Measurements from ENCODE around the gene B3GAT1.

Gene B3GAT1

DNA sequence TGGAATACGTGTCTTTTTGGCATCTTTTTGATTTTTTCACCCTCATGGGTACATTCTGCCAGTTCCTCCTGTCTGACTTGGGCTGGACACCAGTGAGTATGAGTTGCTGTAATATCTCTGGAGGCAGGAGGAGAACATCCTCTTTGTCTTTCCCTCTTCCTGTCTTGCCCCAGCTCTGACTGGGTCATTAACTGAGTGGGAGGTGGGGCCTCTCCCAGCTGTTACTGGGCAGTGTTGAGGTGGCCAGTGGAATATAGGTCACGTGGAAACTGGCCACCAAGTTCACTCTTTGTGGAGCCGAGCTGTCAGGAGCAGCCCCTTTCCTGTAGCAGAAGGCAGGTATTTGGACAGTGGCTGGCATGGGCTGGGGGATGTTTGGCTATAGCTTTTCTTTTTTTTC lies 78.1 kb downstream of the B3GAT1 start:
- no peak for DNase-seq (ENCODE audit: low spot score)

DNA sequence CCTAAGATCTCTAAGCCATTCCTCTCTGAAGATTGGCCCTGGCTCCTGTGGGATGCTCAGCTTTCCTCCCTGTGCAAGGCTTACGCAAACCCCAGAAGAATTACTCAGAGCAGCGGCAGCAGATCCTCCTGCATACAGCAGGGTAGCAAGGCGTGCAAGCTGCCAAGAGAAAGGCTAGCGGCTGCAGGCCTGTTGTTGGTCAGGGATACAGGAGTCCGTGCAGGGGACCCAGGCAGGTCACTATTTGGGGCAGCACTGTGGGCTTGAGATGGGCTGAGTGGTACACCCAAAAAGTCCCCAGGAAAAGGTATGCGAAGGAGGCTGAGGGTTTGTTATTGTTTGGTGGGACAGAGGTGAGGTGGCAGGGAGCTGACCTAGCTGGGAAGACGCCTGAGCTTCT lies 78.7 kb downstream of the B3GAT1 start:
- DNase-seq (ENCODE audit: low spot score) = no peak

DNA sequence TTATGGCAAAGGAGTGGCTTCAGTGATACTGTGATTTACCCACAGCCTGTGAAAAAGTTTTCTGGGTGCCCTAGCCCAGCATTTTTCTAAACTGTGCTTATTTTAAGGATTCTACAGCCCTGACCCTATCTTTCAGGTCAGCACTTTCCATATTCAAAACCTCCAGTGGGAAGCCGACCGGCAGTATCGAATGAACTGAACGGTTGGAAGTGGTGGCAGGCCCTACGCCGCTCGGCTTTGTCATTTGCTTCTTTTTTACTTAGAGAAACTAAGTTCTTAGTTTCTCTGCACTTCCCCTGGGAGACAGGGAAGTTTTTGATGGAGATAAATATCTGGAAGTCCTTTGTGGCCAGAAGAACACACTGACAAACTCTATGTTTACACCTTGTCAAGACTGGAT lies 79.3 kb downstream of the B3GAT1 start:
- no peak for DNase-seq (ENCODE audit: low spot score)

DNA sequence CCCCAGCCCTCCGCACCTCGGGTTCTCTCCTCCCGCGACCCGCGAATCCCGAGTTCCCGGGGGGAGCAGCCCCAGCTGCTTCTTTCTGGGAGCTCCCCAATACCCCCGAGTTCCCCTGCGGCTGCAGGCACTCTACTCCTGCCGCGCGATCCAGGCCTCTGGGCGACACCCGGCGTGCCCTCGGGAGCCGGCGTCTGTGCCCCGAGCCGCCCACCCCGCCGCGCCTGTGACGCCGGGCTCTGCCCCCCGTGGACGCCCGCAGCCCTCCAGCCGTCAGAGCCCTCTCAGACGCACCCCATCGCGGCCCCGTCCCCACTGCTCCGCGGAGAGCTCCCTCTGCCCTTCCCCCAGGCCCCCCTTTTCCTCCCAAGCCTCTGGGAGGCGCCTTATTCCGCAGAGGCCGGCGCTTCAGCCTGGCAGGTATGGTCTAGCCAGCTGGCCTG lies 79.8 kb downstream of the B3GAT1 start:
- DNase-seq (ENCODE audit: low spot score) = no peak

DNA sequence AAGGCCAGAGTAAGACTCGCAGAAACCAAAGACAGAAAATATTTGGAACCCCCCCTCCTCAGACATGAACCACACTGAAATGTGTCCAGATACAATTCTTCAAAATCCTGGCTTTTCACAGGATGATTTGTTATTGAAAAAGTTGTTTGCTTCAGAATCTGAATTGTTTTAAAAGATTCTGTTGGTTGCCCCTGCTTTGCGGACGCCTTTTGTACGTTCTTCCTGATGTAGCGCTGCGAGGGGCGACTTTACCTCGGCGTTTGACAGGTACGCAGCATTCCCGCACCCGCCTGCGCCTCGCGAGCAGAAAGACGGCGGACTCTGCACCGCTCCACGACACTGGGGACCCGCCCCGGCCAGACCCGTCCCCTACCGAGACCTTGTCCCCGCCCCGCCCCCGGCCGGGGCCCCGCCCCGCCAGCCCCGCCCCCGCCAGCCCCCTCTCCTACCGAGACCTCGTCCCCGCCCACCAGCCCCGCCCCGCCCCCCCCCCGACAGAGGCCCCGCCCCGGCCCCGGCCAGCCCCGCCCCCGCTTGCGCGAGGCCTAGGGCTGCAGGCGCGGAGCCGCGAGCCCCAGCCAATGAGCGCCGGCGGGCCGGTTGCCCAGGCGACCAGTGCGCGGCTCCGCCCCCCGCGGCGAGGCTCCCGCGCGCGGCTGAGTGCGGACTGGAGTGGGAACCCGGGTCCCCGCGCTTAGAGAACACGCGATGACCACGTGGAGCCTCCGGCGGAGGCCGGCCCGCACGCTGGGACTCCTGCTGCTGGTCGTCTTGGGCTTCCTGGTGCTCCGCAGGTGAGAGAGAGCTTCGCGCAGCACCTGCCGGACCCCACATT lies 80.5 kb downstream of the B3GAT1 start, which contains the start of gene GLB1L2:
Gene GLB1L2 (plus strand): TSS at position 635 of the 835 bp plus-strand sequence. CDS start 74 bp downstream, at position 709.
- peak; percentile 44 for DNase-seq (ENCODE audit: low spot score)

DNA sequence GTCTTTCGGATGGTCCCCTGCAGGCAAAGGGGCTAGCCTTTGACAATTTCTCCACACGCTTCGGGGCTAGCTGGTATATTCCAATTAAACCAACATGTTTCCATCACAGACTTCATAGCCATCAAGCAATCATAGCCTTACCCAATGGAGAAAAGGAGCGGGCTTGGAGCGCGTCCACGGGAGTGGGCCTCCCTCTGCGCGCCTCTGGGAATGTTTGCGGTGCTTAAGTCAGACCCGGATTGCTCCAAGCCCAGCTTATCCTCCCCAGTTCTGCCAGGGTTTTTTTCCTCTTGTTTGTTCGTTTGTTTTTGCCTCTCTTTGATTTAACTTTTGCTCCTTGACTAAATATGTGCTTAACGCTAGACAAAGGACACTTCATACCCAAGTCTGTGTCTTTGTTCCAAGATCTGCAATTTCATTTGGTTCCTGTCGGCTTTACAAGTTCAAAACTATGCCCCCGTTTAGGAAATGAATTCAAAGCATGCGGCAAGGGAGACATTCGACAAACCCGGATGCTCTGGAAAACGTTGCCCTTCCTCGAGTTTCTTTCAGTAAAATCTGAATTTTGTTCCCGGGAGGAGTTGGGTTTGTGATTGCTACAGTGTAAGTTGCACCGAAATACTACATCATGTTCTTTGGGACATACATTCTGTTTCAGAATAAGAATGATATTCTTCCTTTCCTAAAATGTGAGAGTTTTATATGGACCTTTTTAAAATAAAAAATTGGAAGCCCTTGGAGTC lies 81.3 kb downstream of the B3GAT1 start:
- peak; percentile 7 for DNase-seq (ENCODE audit: low spot score)
